Mesothelial cell of epicardium (in vitro differentiated cells): ENCODE data around the gene GPC6. TPM values are rescaled to one million over a fixed set of nuclear protein-coding genes. Genes with fewer than 3 reads are reported as not detected.

Experiments used
- DNase-seq, 2 experiments: peaks; one replicate each; pipeline ENCODE4 v3.0.0; 2021; ENCODE audit warnings: low spot score in 2 of 2; ENCODE audit not compliant: unreplicated experiment in 2 of 2
- H3K27ac Mint-ChIP-seq: 2 replicates; pipeline ENCODE4 v1.8.0; 2021; ENCODE audit warnings: mixed read lengths
- H3K27me3 Mint-ChIP-seq: 2 replicates; pipeline ENCODE4 v1.8.0; 2021; ENCODE audit warnings: low read depth, mixed read lengths
- H3K36me3 Mint-ChIP-seq: 2 replicates; pipeline ENCODE4 v1.8.0; 2021; ENCODE audit warnings: mixed read lengths
- H3K4me1 Mint-ChIP-seq: 2 replicates; pipeline ENCODE4 v1.8.0; 2021; ENCODE audit warnings: mixed read lengths
- H3K4me3 Mint-ChIP-seq: 2 replicates; pipeline ENCODE4 v1.8.0; 2021; ENCODE audit warnings: mild to moderate bottlenecking, moderate library complexity, mixed read lengths
- H3K9me3 Mint-ChIP-seq: 2 replicates; pipeline ENCODE4 v1.8.0; 2021; ENCODE audit warnings: mixed read lengths
- CTCF ChIP-seq: fragments of 200-600 bp; sonication (generic); IDR thresholded peaks from one replicate; pipeline ENCODE4 v1.5.0; 2021; ENCODE audit warnings: antibody characterized with exemption; ENCODE audit not compliant: unreplicated experiment
- total RNA-seq: library from RNA; stranded (reverse); gene quantifications from 3 replicates; pipeline ENCODE4 v1.2.1, GENCODE V29; 2021

Gene GPC6
- total RNA-seq, 1 donor from 2014 or later: 112 TPM

GRCh38 chr13:93231867-93232266 lies 5.3 kb downstream of the GPC6 start:
- H3K9me3 Mint-ChIP-seq: peaks cover 6% of the 10 kb centered on the region
- peak overlapping the region; percentile 90 for H3K27ac Mint-ChIP-seq
- no peak for TF ChIP-seq CTCF
- peak overlapping the region; percentile 43 for H3K4me3 Mint-ChIP-seq
- H3K36me3 Mint-ChIP-seq: peaks cover 22% of the 10 kb centered on the region
- no peak for DNase-seq
- H3K27me3 Mint-ChIP-seq: no peaks in the 10 kb centered on the region
- peaks cover 60% of the 10 kb centered on the region for H3K4me1 Mint-ChIP-seq

GRCh38 chr13:93233997-93234416 lies 7.4 kb downstream of the GPC6 start:
- H3K36me3 Mint-ChIP-seq: peaks cover 42% of the 10 kb centered on the region
- no peak for TF ChIP-seq CTCF
- peaks cover 27% of the 10 kb centered on the region for H3K9me3 Mint-ChIP-seq
- no peak for DNase-seq
- H3K27ac Mint-ChIP-seq: no peak overlapping the region
- peaks cover 55% of the 10 kb centered on the region for H3K4me1 Mint-ChIP-seq
- H3K27me3 Mint-ChIP-seq: no peaks in the 10 kb centered on the region
- H3K4me3 Mint-ChIP-seq: no peak overlapping the region

GRCh38 chr13:93234459-93234858 lies 7.9 kb downstream of the GPC6 start:
- no peak for DNase-seq
- peaks cover 32% of the 10 kb centered on the region for H3K9me3 Mint-ChIP-seq
- peaks cover 50% of the 10 kb centered on the region for H3K4me1 Mint-ChIP-seq
- H3K4me3 Mint-ChIP-seq: no peak overlapping the region
- H3K27ac Mint-ChIP-seq: no peak overlapping the region
- H3K27me3 Mint-ChIP-seq: no peaks in the 10 kb centered on the region
- H3K36me3 Mint-ChIP-seq: peaks cover 46% of the 10 kb centered on the region
- TF ChIP-seq CTCF: no peak

GRCh38 chr13:93235258-93236015 lies 8.8 kb downstream of the GPC6 start:
- H3K27ac Mint-ChIP-seq: no peak overlapping the region
- H3K4me3 Mint-ChIP-seq: no peak overlapping the region
- H3K4me1 Mint-ChIP-seq: peaks cover 42% of the 10 kb centered on the region

GRCh38 chr13:93238711-93239110 lies 12.1 kb downstream of the GPC6 start:
- no peak for DNase-seq
- Mint-ChIP-seq H3K36me3 (peaks cover 67% of the 10 kb centered on the region), H3K4me1 (peaks cover 20% of the 10 kb centered on the region), H3K27me3 (no peaks in the 10 kb centered on the region), H3K27ac (no peak overlapping the region), H3K9me3 (peaks cover 53% of the 10 kb centered on the region), H3K4me3 (no peak overlapping the region)
- no peak for TF ChIP-seq CTCF

More at GRCh38 chr13:93235258-93236015, 8.8 kb downstream of the GPC6 start:
- no peak for DNase-seq
- no peak for TF ChIP-seq CTCF
- Mint-ChIP-seq H3K27me3 (no peaks in the 10 kb centered on the region), H3K36me3 (peaks cover 53% of the 10 kb centered on the region), H3K9me3 (peaks cover 40% of the 10 kb centered on the region)
